ENCODE data around the gene ALOX15. TPM values are rescaled to one million over a fixed set of nuclear protein-coding genes. Genes with fewer than 3 reads are reported as not detected.
"Not testable (repeated sequence)": the region's sequence is repeated elsewhere in the genome, so short reads cannot be mapped to it uniquely, and the experiment has no call there.

Gene ALOX15
- total RNA-seq, 1 donor from 2014 or later, result not detected

DNA sequence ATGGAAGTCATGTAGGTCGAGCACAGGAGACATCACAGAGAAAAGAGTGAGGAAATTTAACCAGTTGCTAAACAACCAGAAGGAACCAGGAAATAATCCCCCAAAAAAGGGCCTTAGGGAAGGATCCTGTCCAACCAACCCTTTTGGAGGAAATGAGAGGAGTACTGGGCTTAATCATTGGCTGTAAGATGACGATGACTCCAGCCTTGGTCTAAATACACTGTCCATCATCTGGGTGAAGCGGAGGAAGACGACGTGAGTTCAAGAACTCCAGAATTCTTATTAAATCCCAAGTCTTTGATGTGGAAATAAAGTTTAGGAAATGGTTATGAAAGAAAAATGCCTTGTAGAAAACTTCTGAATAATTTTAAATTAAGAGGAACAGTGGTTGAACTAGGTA, 11.5 kb upstream of the ALOX15 start:
- Mint-ChIP-seq H3K27me3 (peaks cover 20% of the 10 kb centered on the region), H3K4me1 (no peaks in the 10 kb centered on the region), H3K27ac (no peak overlapping the region), H3K36me3 (ENCODE audit: low read depth) (no peaks in the 10 kb centered on the region), H3K9me3 (no peaks in the 10 kb centered on the region), H3K4me3 (no peak overlapping the region)
- ATAC-seq (ENCODE audit: low read depth) (no peak), DNase-seq (no peak)
- intact Hi-C loops (cut with micrococcal nuclease), result no loop called here
- ChIA-PET POLR2A (no interaction called here), CTCF (no interaction called here)
- TF ChIP-seq, protein P1, sequence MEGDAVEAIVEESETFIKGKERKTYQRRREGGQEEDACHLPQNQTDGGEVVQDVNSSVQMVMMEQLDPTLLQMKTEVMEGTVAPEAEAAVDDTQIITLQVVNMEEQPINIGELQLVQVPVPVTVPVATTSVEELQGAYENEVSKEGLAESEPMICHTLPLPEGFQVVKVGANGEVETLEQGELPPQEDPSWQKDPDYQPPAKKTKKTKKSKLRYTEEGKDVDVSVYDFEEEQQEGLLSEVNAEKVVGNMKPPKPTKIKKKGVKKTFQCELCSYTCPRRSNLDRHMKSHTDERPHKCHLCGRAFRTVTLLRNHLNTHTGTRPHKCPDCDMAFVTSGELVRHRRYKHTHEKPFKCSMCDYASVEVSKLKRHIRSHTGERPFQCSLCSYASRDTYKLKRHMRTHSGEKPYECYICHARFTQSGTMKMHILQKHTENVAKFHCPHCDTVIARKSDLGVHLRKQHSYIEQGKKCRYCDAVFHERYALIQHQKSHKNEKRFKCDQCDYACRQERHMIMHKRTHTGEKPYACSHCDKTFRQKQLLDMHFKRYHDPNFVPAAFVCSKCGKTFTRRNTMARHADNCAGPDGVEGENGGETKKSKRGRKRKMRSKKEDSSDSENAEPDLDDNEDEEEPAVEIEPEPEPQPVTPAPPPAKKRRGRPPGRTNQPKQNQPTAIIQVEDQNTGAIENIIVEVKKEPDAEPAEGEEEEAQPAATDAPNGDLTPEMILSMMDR (IDR thresholded peaks at IDR 0.05), result no peak

DNA sequence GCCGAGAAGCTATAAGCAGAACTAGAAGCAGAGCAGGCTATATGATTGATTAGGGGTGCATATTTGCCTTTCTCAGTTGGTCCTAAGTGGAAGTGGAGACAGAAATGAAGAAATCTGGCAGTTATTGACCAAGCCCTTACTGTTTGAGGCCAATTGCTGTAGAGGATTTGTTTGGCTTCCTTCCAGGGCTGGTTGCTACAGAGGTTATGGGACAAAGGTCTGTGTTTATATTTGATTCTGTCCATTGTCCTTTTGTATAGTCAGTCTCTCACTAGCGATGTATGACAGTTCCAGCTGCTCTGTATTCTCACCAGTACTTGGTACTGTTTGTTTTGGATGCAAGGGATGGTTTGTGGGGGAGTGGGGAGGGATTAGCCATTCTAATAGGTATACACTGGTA, 7.3 kb upstream of the ALOX15 start:
- Mint-ChIP-seq H3K27me3 (peaks cover 37% of the 10 kb centered on the region), H3K27ac (no peak overlapping the region), H3K4me3 (no peak overlapping the region), H3K4me1 (no peaks in the 10 kb centered on the region), H3K36me3 (ENCODE audit: low read depth) (no peaks in the 10 kb centered on the region), H3K9me3 (no peaks in the 10 kb centered on the region)
- ChIA-PET CTCF (no interaction called here), POLR2A (interaction anchor here (0.6 kb wide), 1 partner anchor 289 kb away, joined by 3 read pairs; no protein-coding TSS in a partner anchor)
- ATAC-seq (ENCODE audit: low read depth) (no peak), DNase-seq (no peak)
- TF ChIP-seq, protein P1 (IDR thresholded peaks at IDR 0.05), result no peak
- intact Hi-C loops (cut with micrococcal nuclease), result no loop called here

DNA sequence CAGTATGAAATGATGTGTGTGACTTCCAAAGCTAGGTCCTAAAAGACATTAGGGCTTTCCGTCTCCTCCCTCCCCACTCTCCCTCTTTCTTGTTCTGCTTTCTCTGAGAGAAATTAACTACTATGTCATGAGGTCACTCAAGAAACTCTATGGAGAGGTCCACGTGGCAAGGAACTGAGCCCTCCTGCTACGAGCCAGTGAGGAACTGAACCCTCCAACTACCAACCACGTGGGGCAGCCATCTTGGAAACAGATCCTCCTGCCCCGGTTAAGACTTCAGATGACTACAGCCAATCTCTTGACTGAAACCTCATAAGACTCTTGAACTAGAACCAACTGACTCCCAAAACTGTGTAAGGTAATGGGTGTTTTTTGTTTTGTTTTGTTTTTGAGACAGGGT, 4.2 kb upstream of the ALOX15 start:
- intact Hi-C loops (cut with micrococcal nuclease), result no loop called here
- Mint-ChIP-seq H3K36me3 (ENCODE audit: low read depth) (no peaks in the 10 kb centered on the region), H3K27me3 (peaks cover 52% of the 10 kb centered on the region), H3K4me3 (no peak overlapping the region), H3K27ac (no peak overlapping the region), H3K4me1 (peaks cover 9% of the 10 kb centered on the region), H3K9me3 (no peaks in the 10 kb centered on the region)
- DNase-seq (no peak), ATAC-seq (ENCODE audit: low read depth) (no peak)
- ChIA-PET CTCF (no interaction called here), POLR2A (no interaction called here)
- TF ChIP-seq, protein P1 (IDR thresholded peaks at IDR 0.05), result no peak

DNA sequence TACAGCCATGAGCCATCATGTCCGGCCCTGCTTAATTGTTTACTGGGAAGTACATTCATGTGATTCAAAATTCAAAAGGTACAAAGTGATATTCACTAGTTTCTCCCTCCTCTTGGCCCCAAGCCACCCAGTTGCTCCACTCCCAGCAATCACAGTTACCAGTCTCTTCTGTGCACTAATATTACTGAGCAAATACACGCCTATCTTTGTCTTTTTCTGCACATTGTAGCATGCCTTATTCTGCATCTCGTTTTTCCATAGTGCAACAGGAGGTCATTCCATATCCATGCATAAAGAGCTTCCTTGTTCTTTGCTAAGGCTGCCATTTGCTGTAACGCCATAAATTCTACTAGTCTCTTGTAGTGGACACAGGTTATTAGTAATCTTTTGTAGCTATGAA, 2.2 kb upstream of the ALOX15 start:
- POLR2A ChIA-PET, result no interaction called here
- CTCF ChIA-PET, result no interaction called here
- TF ChIP-seq, protein P1 (IDR thresholded peaks at IDR 0.05), result no peak
- ATAC-seq (ENCODE audit: low read depth) (no peak), DNase-seq (no peak)
- peaks cover 18% of the 10 kb centered on the region for H3K4me1 Mint-ChIP-seq
- H3K27ac Mint-ChIP-seq, result no peak overlapping the region
- intact Hi-C loops (cut with micrococcal nuclease), result no loop called here
- H3K36me3 Mint-ChIP-seq (ENCODE audit: low read depth), result no peaks in the 10 kb centered on the region
- H3K4me3 Mint-ChIP-seq, result no peak overlapping the region
- H3K27me3 Mint-ChIP-seq, result peaks cover 50% of the 10 kb centered on the region
- no peaks in the 10 kb centered on the region for H3K9me3 Mint-ChIP-seq

DNA sequence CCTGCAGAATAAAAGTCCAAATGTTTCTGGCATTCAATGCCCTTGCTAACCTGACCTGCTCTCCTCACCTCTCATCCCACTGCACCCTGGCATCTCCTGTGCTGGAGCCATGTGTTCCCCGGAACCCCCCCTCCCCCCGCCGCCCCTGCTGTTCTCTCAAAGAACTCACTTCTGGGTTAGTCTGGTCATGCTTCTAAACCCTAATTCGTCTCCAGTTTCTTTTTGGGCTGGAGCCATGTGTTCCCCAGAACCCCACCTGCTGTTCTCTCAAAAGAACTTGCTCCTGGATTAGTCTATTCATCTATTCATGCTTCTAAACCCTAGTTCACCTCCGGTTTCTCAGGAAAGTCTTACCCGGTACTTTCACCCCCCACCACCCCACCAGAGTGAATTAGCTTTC, 808 bp upstream of the ALOX15 start:
- H3K36me3 Mint-ChIP-seq (ENCODE audit: low read depth), result no peaks in the 10 kb centered on the region
- peaks cover 28% of the 10 kb centered on the region for H3K4me1 Mint-ChIP-seq
- H3K27ac Mint-ChIP-seq, result no peak overlapping the region
- intact Hi-C loops (cut with micrococcal nuclease), result no loop called here
- H3K4me3 Mint-ChIP-seq, result no peak overlapping the region
- peaks cover 54% of the 10 kb centered on the region for H3K27me3 Mint-ChIP-seq
- TF ChIP-seq, protein P1 (IDR thresholded peaks at IDR 0.05), result no peak
- DNase-seq (no peak), ATAC-seq (ENCODE audit: low read depth) (no peak)
- POLR2A ChIA-PET, result no interaction called here
- CTCF ChIA-PET, result no interaction called here
- no peaks in the 10 kb centered on the region for H3K9me3 Mint-ChIP-seq

DNA sequence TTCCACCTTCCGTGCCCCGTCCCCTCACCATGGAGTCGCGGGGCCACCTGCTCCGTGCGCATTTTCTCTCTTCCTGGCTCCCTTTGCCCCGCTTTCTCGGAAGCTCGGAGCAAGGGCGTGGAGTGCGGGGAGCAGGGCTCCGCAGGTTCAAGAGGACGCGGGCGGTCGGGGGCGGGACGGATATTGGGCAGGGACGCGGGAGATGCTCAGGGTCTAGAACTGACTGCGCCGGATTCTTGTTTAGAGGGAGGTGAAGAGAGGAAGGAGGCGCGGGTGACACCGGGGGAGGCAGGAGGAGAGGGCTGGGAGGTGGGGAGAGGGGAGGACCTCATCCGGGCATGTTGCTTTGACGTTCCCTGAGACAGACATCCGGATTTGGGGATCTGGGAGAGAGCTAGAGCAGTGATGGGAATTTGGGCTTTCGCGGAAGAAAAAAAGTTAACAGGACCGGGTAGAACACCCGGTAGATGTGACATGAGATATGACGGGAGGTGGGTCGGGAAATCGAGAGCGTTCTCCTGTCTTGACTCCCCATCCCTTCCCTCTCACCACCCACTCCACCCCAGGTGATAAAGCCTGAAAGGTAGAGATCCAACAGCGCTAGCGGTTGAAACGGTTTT, 799 bp downstream of the ALOX15 start:
- ATAC-seq (ENCODE audit: low read depth); H3K4me3 Mint-ChIP-seq; CTCF ChIA-PET; DNase-seq; intact Hi-C loops (cut with micrococcal nuclease); H3K36me3 Mint-ChIP-seq (ENCODE audit: low read depth); H3K9me3 Mint-ChIP-seq; H3K27ac Mint-ChIP-seq: not testable (repeated sequence)
- Mint-ChIP-seq H3K4me1 (peaks cover 44% of the 10 kb centered on the region), H3K27me3 (peaks cover 49% of the 10 kb centered on the region)
- POLR2A ChIA-PET, result interaction anchor here (0.6 kb wide), 1 partner anchor 443 kb away, joined by 3 read pairs; no protein-coding TSS in a partner anchor

DNA sequence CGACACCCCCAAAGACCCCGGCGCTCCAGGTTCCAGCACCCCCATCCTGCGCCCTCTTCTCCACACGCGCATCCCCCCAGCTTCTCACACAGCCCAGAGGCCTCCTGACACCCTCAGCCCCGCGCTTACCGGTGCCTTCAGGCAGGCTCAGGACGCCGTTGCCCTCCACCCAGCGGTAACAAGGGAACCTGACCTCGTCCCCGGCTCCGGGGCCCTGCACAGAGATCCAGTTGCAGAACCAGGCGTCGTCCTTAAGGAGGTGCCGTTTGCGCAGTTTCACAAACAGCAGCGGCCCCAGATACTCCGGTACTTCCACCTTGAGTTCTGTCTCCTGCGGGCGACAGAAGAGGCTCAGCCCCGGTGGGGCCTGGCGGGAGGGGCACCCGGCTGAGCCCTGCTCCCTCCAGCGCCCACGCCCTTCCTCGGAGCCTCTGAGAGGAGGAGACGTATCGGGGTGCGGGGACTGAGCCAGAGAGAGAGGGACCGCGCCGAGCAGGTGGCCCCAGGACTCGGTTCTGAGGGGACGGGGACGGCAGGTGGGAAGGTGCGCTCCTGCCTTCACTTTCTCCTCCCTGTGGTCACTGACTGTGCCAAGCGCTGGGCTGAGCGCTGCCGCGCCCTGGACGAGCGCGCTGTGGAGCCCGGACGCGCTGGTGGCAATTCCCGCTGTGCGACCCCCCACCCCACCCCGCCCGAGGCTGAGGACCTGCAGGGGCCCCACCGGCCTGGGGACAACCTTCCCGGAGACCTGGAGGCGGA, 2.0 kb downstream of the ALOX15 start:
- peak; percentile 45 for ATAC-seq (ENCODE audit: low read depth)
- CTCF ChIA-PET; H3K9me3 Mint-ChIP-seq; H3K36me3 Mint-ChIP-seq (ENCODE audit: low read depth); POLR2A ChIA-PET; DNase-seq; intact Hi-C loops (cut with micrococcal nuclease); H3K27ac Mint-ChIP-seq: not testable (repeated sequence)
- H3K4me3 Mint-ChIP-seq, result peak overlapping the region; percentile 76
- H3K27me3 Mint-ChIP-seq, result peaks cover 39% of the 10 kb centered on the region
- peaks cover 52% of the 10 kb centered on the region for H3K4me1 Mint-ChIP-seq

DNA sequence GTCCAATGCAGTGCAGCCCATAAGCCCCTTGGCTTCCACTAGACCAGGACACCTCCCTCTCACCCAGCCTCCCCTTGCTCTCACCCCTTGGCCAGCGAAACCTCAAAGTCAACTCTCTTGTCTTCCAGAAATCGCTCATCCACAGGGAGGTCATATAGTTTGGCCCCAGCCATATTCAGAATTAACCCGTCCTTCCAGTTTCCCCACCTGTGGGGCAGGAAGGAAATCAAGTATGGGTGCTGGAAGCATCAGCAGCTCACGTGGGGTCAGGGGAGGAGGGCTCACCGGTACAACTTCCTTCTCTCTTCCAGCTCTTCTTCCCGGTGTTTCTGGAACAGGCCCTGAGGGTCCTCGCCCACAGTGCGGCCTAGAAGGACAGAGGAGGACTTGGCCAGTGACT, 2.7 kb downstream of the ALOX15 start:
- DNase-seq; POLR2A ChIA-PET; CTCF ChIA-PET; intact Hi-C loops (cut with micrococcal nuclease); H3K27ac Mint-ChIP-seq; H3K9me3 Mint-ChIP-seq; ATAC-seq (ENCODE audit: low read depth); H3K36me3 Mint-ChIP-seq (ENCODE audit: low read depth): not testable (repeated sequence)
- H3K27me3 Mint-ChIP-seq, result peaks cover 36% of the 10 kb centered on the region
- H3K4me3 Mint-ChIP-seq, result peak overlapping the region; percentile 16
- H3K4me1 Mint-ChIP-seq, result peaks cover 53% of the 10 kb centered on the region
